ENCODE data around the gene PTPRD. TPM values are rescaled to one million over a fixed set of nuclear protein-coding genes. Genes with fewer than 3 reads are reported as not detected.

The PTPRD gene
- total and polyA plus RNA-seq, 2 of the 4 experiments (the other 2 are of a cell fraction): 0.07 to 0.18 TPM

GRCh38 chr9:8680157-8680556, 1932.6 kb downstream of the PTPRD start:
- Histone ChIP-seq H4K91ac (ENCODE audit: insufficient read depth, low read depth, low read length) (no peak overlapping the region), H4K20me1 (ENCODE audit: insufficient read depth, low read length) (no peaks in the 10 kb centered on the region), H3K9me3 (ENCODE audit: control insufficient read depth, insufficient read depth, low read length) (peaks cover 3% of the 10 kb centered on the region; the same call in 1 of the 2 replicates), H3K27me3 (ENCODE audit: control insufficient read depth, insufficient read depth, low read length) (no peaks in the 10 kb centered on the region; the same call in 1 of the 2 replicates), H3K4me3 (ENCODE audit: insufficient read depth, low read depth, low read length) (no peak overlapping the region), H2BK15ac (ENCODE audit: low read depth, low read length) (no peak overlapping the region), H3K9me1 (ENCODE audit: insufficient read depth, low read length) (no peaks in the 10 kb centered on the region), H3K4ac (ENCODE audit: low read depth, low read length) (no peak overlapping the region), H3K9ac (ENCODE audit: low read depth, low read length) (no peak overlapping the region), H2BK20ac (ENCODE audit: low read depth, low read length) (no peak overlapping the region), H4K5ac (ENCODE audit: low read depth, low read length) (no peak overlapping the region), H2BK5ac (ENCODE audit: low read depth, low read length, poor library complexity, severe bottlenecking) (no peak overlapping the region), H2AFZ (replicated peaks; ENCODE audit: low read length, poor library complexity) (no peak overlapping the region), H3K23ac (ENCODE audit: low read depth, low read length) (no peak overlapping the region), H3K4me1 (ENCODE audit: control insufficient read depth, insufficient read depth, low read length) (no peaks in the 10 kb centered on the region), H3K14ac (replicated peaks; ENCODE audit: low read depth, low read length) (no peak overlapping the region), H2AK5ac (ENCODE audit: low read depth, low read length) (no peak overlapping the region), H3K4me2 (ENCODE audit: low read depth, low read length) (no peak overlapping the region), H4K8ac (ENCODE audit: low read depth in 2 of 2, low read length in 2 of 2) (no peak overlapping the region), H2AK9ac (replicated peaks; ENCODE audit: low read depth, low read length, poor library complexity) (no peak overlapping the region), H3K36me3 (ENCODE audit: control insufficient read depth, insufficient read depth, low read length) (no peaks in the 10 kb centered on the region), H3K27ac (ENCODE audit: insufficient read depth, low read length) (no peak overlapping the region), H2BK120ac (ENCODE audit: low read depth, low read length) (no peak overlapping the region), H3K18ac (ENCODE audit: low read depth, low read length) (no peak overlapping the region), H3K56ac (ENCODE audit: extremely low read depth, insufficient read depth, low read length) (no peak overlapping the region), H3K79me1 (ENCODE audit: low read depth in 1 of 2, low read length in 2 of 2) (no peaks in the 10 kb centered on the region)
- ATAC-seq (ENCODE audit: low read depth) (no peak), DNase-seq (no peak)
- in situ Hi-C loops (cut with MboI; ENCODE audit: low sequenced_read_pairs) (no loop called here), dilution Hi-C loops (cut with HindIII; ENCODE audit: low sequenced_read_pairs, unreplicated experiment) (no loop called here), intact Hi-C loops (cut with micrococcal nuclease) (no loop called here)
- ChIA-PET POLR2A (ENCODE audit: unreplicated experiment) (no interaction called here), CTCF (no interaction called here)
- no TSS peak for BruUV-seq (replicated peaks)
- TF ChIP-seq MAZ (IDR thresholded peaks at IDR 0.05; ENCODE audit: borderline replicate concordance, low read depth, low read length) (no peak), CTCF (conservative IDR thresholded peaks at IDR 0.05; ENCODE audit: low read depth, low read length) (no peak), POLR2A (IDR thresholded peaks at IDR 0.05; ENCODE audit: low read depth, low read length) (no peak), MAFK (IDR thresholded peaks at IDR 0.05; ENCODE audit: low read depth, low read length) (no peak), NFE2L2 (IDR thresholded peaks at IDR 0.05; ENCODE audit: low read depth, low read length) (no peak), BHLHE40 (IDR thresholded peaks at IDR 0.05; ENCODE audit: low read depth, low read length) (no peak)
- no CpG with 5 or more reads among the region's 3 CpGs for WGBS, 2 experiments (ENCODE audit: extremely low coverage in 2 of 2, insufficient read length in 1 of 2)
